IMR-90 (cell line): ENCODE measurements around the gene CHD2. TPM values are rescaled to one million over a fixed set of nuclear protein-coding genes. Genes with fewer than 3 reads are reported as not detected.

ENCODE experiments used
- ATAC-seq: fragments of 200-7000 bp; cut with Tn5 transposase; 2 replicates; pipeline ENCODE4 v1.9.1; 2020; ENCODE audit warnings: low read depth, mild to moderate bottlenecking, moderate library complexity
- BruUV-seq: library from RNA; stranded (reverse); fragments of 400-500 nt; replicated peaks from 2 replicates; lab custom pipeline; 2021; lab: Mats Ljungman, UMichigan
- CTCF ChIA-PET: fragments of 300-600 bp; formaldehyde crosslinking; extraction: SDS; loops from one replicate; lab custom pipeline; 2021; ENCODE audit warnings: antibody characterized with exemption; lab: Yijun Ruan, JAX
- POLR2A ChIA-PET: fragments of 300-600 bp; sonication (Branson Sonifier 250); formaldehyde crosslinking; loops from one replicate; lab custom pipeline; 2022; ENCODE audit warnings: antibody characterized with exemption; ENCODE audit not compliant: unreplicated experiment; lab: Charles Lee
- DNase-seq: peaks from one replicate; pipeline ENCODE4 v3.0.0; 2013
- H2AFZ ChIP-seq: replicated peaks from 2 replicates; pipeline ENCODE3; 2013; ENCODE audit warnings: low read length, mild to moderate bottlenecking; ENCODE audit not compliant: poor library complexity
- H2AK5ac ChIP-seq: 2 replicates; pipeline ENCODE4 v1.6.1; 2013; ENCODE audit warnings: low read depth, low read length, inconsistent platforms
- H2AK9ac ChIP-seq: replicated peaks from 2 replicates; pipeline ENCODE3; 2013; ENCODE audit warnings: mild to moderate bottlenecking, low read depth, low read length, moderate library complexity; ENCODE audit not compliant: poor library complexity
- H2BK120ac ChIP-seq: 2 replicates; pipeline ENCODE4 v1.6.1; 2013; ENCODE audit warnings: low read depth, low read length, inconsistent platforms
- H2BK15ac ChIP-seq: 3 replicates; pipeline ENCODE4 v1.6.1; 2013; ENCODE audit warnings: low read depth, low read length, inconsistent platforms
- H2BK20ac ChIP-seq: 2 replicates; pipeline ENCODE4 v1.6.1; 2013; ENCODE audit warnings: low read depth, mild to moderate bottlenecking, inconsistent platforms, low read length, moderate library complexity
- H2BK5ac ChIP-seq: 2 replicates; pipeline ENCODE4 v1.6.1; 2013; ENCODE audit warnings: mild to moderate bottlenecking, low read depth, low read length, inconsistent platforms; ENCODE audit not compliant: poor library complexity, severe bottlenecking
- H3K14ac ChIP-seq: replicated peaks from 2 replicates; pipeline ENCODE4 v1.6.1; 2013; ENCODE audit warnings: low read depth, low read length, inconsistent platforms
- H3K18ac ChIP-seq: 2 replicates; pipeline ENCODE4 v1.6.1; 2013; ENCODE audit warnings: low read depth, low read length, control low read depth
- H3K23ac ChIP-seq: 2 replicates; pipeline ENCODE4 v1.6.1; 2013; ENCODE audit warnings: low read depth, low read length, inconsistent platforms
- H3K27ac ChIP-seq: 2 replicates; pipeline ENCODE4 v1.5.1; 2013; ENCODE audit warnings: mild to moderate bottlenecking, control low read depth, low read length; ENCODE audit not compliant: insufficient read depth
- H3K27me3 ChIP-seq: 2 replicates; pipeline ENCODE4 v1.6.1; 2013; ENCODE audit warnings: low read length; ENCODE audit not compliant: control insufficient read depth, insufficient read depth
- H3K36me3 ChIP-seq: 2 replicates; pipeline ENCODE4 v1.6.1; 2013; ENCODE audit warnings: low read length, mixed read lengths; ENCODE audit not compliant: control insufficient read depth, insufficient read depth
- H3K4ac ChIP-seq: 2 replicates; pipeline ENCODE4 v1.6.1; 2013; ENCODE audit warnings: low read depth, low read length, inconsistent platforms
- H3K4me1 ChIP-seq: 2 replicates; pipeline ENCODE4 v1.6.1; 2013; ENCODE audit warnings: low read length, mixed read lengths; ENCODE audit not compliant: control insufficient read depth, insufficient read depth
- H3K4me2 ChIP-seq: 2 replicates; pipeline ENCODE4 v1.6.1; 2013; ENCODE audit warnings: low read depth, mild to moderate bottlenecking, control low read depth, low read length, moderate library complexity
- H3K4me3 ChIP-seq: 2 replicates; pipeline ENCODE4 v1.5.1; 2013; ENCODE audit warnings: low read depth, mild to moderate bottlenecking, control low read depth, low read length, moderate library complexity; ENCODE audit not compliant: insufficient read depth
- H3K56ac ChIP-seq: 2 replicates; pipeline ENCODE4 v1.6.1; 2013; ENCODE audit warnings: low read length, inconsistent platforms; ENCODE audit not compliant: insufficient read depth; ENCODE audit errors: extremely low read depth
- H3K79me1 ChIP-seq, 2 experiments: 2 replicates each; pipeline ENCODE4 v1.6.1; 2013; ENCODE audit warnings: low read length in 2 of 2, inconsistent platforms in 1 of 2, low read depth in 1 of 2
- H3K9ac ChIP-seq: 2 replicates; pipeline ENCODE4 v1.6.1; 2013; ENCODE audit warnings: low read depth, low read length, control low read depth
- H3K9me1 ChIP-seq: 2 replicates; pipeline ENCODE4 v1.6.1; 2013; ENCODE audit warnings: low read length, inconsistent platforms; ENCODE audit not compliant: insufficient read depth
- H3K9me3 ChIP-seq: 2 replicates; pipeline ENCODE4 v1.6.1; 2013; ENCODE audit warnings: low read length; ENCODE audit not compliant: control insufficient read depth, insufficient read depth
- H4K20me1 ChIP-seq: 2 replicates; pipeline ENCODE4 v1.6.1; 2013; ENCODE audit warnings: low read length, inconsistent platforms; ENCODE audit not compliant: insufficient read depth
- H4K5ac ChIP-seq: 2 replicates; pipeline ENCODE4 v1.6.1; 2013; ENCODE audit warnings: mild to moderate bottlenecking, low read depth, low read length, control low read depth
- H4K8ac ChIP-seq, 2 experiments: 2 replicates each; pipeline ENCODE4 v1.6.1; 2013; ENCODE audit warnings: low read depth in 2 of 2, low read length in 2 of 2, control low read depth in 1 of 2, inconsistent platforms in 1 of 2
- H4K91ac ChIP-seq: 2 replicates; pipeline ENCODE4 v1.6.1; 2013; ENCODE audit warnings: low read depth, low read length, inconsistent platforms; ENCODE audit not compliant: insufficient read depth
- CEBPB ChIP-seq: IDR thresholded peaks from 2 replicates; pipeline ENCODE4 v1.6.1; 2012; ENCODE audit warnings: low read depth, low read length, improper control_type of control experiment
- CHD1 ChIP-seq: IDR thresholded peaks from 2 replicates; pipeline ENCODE4 v1.6.1; 2012; ENCODE audit warnings: low read depth, low read length, improper control_type of control experiment
- FOS ChIP-seq: fragments of 150-350 bp; IDR thresholded peaks from 2 replicates; pipeline ENCODE4 v1.6.1; 2016; ENCODE audit warnings: low read depth, low read length
- MAFK ChIP-seq: IDR thresholded peaks from 2 replicates; pipeline ENCODE4 v1.6.1; 2012; ENCODE audit warnings: low read depth, low read length, improper control_type of control experiment
- MAZ ChIP-seq: IDR thresholded peaks from 2 replicates; pipeline ENCODE4 v1.6.1; 2012; ENCODE audit warnings: low read depth, mild to moderate bottlenecking, low read length, improper control_type of control experiment, moderate library complexity, borderline replicate concordance
- MXI1 ChIP-seq: IDR thresholded peaks from 2 replicates; pipeline ENCODE4 v1.6.1; 2012; ENCODE audit warnings: low read depth, mild to moderate bottlenecking, low read length, moderate library complexity, borderline replicate concordance
- POLR2A ChIP-seq: IDR thresholded peaks from 2 replicates; pipeline ENCODE4 v1.6.1; 2012; ENCODE audit warnings: mild to moderate bottlenecking, low read depth, low read length
- RCOR1 ChIP-seq: IDR thresholded peaks from 2 replicates; pipeline ENCODE4 v1.6.1; 2012; ENCODE audit warnings: mild to moderate bottlenecking, low read length, improper control_type of control experiment; ENCODE audit not compliant: insufficient replicate concordance
- WGBS, 2 experiments: methylation state at CpG; one replicate each; pipeline versions ENCODE4 v1.1.5 to v1.1.7; 2013; ENCODE audit warnings: missing lambda C conversion rate in 2 of 2; ENCODE audit not compliant: insufficient read length in 1 of 2; ENCODE audit errors: extremely low coverage in 2 of 2; 5-methylcytosine and 5-hydroxymethylcytosine counted together
- dilution Hi-C: fragments of 300-500 bp; cut with HindIII; formaldehyde crosslinking; loops from one replicate; pipeline ENCODE4 v1.14.3; 2018; ENCODE audit warnings: low sequenced_read_pairs; ENCODE audit not compliant: unreplicated experiment
- in situ Hi-C: fragments of 300-500 bp; cut with MboI; formaldehyde crosslinking; loops from 3 replicates; pipeline ENCODE4 v1.14.3; 2019; ENCODE audit warnings: low sequenced_read_pairs, inconsistent platforms, mixed read lengths
- intact Hi-C: fragments of 100-400 bp; cut with micrococcal nuclease; formaldehyde crosslinking; loops from 2 replicates; pipeline ENCODE4 v1.10.0; 2022
- polyA plus RNA-seq, 3 experiments: library from polyadenylated mRNA; depleted of rRNA; stranded (reverse); fragments of >200 nt; gene quantifications; 2 replicates each; pipeline ENCODE4 v1.2.3, GENCODE V29; 2012; ENCODE audit warnings: low replicate concordance in 1 of 3
- total RNA-seq: library from RNA; depleted of rRNA; stranded (reverse); fragments of >200 nt; gene quantifications from 2 replicates; pipeline ENCODE4 v1.2.3, GENCODE V29; 2012
- TF ChIP-seq, protein P1 (sequence below): conservative IDR thresholded peaks from 2 replicates; pipeline ENCODE4 v1.5.1; 2012; ENCODE audit warnings: mild to moderate bottlenecking, low read depth, low read length, improper control_type of control experiment

Gene CHD2
- total and polyA plus RNA-seq, 2 of the 4 experiments (the other 2 are of a cell fraction): 44.9 to 64.7 TPM

DNA sequence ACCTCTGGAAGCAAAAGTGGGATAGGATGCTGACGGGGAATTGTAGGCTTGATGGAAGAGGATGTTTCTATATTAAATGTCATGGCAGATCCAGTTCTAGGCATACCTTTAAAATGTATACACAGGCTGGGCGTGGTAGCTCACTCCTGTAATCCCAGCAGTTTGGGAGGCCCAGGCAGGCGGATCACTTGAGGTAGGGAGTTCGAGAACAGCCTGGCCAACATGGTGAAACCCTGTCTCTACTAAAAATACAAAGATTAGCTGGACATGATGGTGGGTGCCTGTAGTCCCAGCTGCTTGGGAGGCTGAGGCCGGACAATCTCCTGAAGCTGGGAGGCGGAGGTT lies 8.6 kb downstream of the CHD2 start:
- peaks cover 8% of the 10 kb centered on the region for H3K9me1 ChIP-seq
- intact Hi-C loops (no loop called here), in situ Hi-C loops (no loop called here), dilution Hi-C loops (no loop called here)
- H3K4me3 ChIP-seq: no peak overlapping the region
- H4K20me1 ChIP-seq: peaks cover 61% of the 10 kb centered on the region
- H2BK15ac ChIP-seq: peak overlapping the region; percentile 49; the same call in 1 of the 3 replicates
- peak overlapping the region; percentile 72 for H3K56ac ChIP-seq
- ChIA-PET CTCF (interaction anchor here (0.7 to 2.5 kb wide), 5 partner anchors 9 to 120 kb away, joined by 3 to 14 read pairs (median 4); no protein-coding TSS in a partner anchor), POLR2A (interaction anchor here (1.0 to 1.5 kb wide), 2 partner anchors 9 to 89 kb away, joined by 3 to 4 read pairs; partner anchors contain the start of gene CHD2)
- peak overlapping the region; percentile 83 for H3K18ac ChIP-seq
- no peak overlapping the region for H2AFZ ChIP-seq
- ATAC-seq (no peak), DNase-seq (no peak)
- peak overlapping the region; percentile 85 for H3K14ac ChIP-seq
- BruUV-seq: no TSS peak
- peak overlapping the region; percentile 75 for H2BK120ac ChIP-seq
- H4K91ac ChIP-seq: peak overlapping the region; percentile 74
- peak overlapping the region; percentile 89 for H2BK5ac ChIP-seq
- no peak overlapping the region for H2AK9ac ChIP-seq
- H3K4ac ChIP-seq: peak overlapping the region; percentile 46
- H3K4me1 ChIP-seq: peaks cover 28% of the 10 kb centered on the region
- peak overlapping the region; percentile 70 for H4K5ac ChIP-seq
- H2BK20ac ChIP-seq: peak overlapping the region; percentile 35; the same call in 1 of the 2 replicates
- H3K9ac ChIP-seq: peak overlapping the region; percentile 44
- no peak for TF ChIP-seq CEBPB
- TF ChIP-seq MXI1: no peak
- no peak for TF ChIP-seq MAZ
- no peak for TF ChIP-seq POLR2A
- TF ChIP-seq RCOR1: no peak
- TF ChIP-seq MAFK: no peak
- TF ChIP-seq, protein P1, sequence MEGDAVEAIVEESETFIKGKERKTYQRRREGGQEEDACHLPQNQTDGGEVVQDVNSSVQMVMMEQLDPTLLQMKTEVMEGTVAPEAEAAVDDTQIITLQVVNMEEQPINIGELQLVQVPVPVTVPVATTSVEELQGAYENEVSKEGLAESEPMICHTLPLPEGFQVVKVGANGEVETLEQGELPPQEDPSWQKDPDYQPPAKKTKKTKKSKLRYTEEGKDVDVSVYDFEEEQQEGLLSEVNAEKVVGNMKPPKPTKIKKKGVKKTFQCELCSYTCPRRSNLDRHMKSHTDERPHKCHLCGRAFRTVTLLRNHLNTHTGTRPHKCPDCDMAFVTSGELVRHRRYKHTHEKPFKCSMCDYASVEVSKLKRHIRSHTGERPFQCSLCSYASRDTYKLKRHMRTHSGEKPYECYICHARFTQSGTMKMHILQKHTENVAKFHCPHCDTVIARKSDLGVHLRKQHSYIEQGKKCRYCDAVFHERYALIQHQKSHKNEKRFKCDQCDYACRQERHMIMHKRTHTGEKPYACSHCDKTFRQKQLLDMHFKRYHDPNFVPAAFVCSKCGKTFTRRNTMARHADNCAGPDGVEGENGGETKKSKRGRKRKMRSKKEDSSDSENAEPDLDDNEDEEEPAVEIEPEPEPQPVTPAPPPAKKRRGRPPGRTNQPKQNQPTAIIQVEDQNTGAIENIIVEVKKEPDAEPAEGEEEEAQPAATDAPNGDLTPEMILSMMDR: no peak
- TF ChIP-seq FOS: no peak
- TF ChIP-seq CHD1: no peak
- peaks cover 0 to 26% of the 10 kb centered on the region in 2 experiments; a peak in 2 of 4 replicates for H3K79me1 ChIP-seq
- H3K4me2 ChIP-seq: peak overlapping the region; percentile 86
- peaks cover 20% of the 10 kb centered on the region for H3K36me3 ChIP-seq
- peak overlapping the region; percentile 88 for H3K23ac ChIP-seq
- H4K8ac ChIP-seq: peak overlapping the region; percentile 33 to 66; a peak in 3 of 4 replicates
- 100% methylated on average over 1 of the region's 6 CpGs; no CpG with 5 or more reads in 1 of the 2 experiments for WGBS, 2 experiments
- H3K27ac ChIP-seq: peak overlapping the region; percentile 70
- no peaks in the 10 kb centered on the region for H3K9me3 ChIP-seq
- no peaks in the 10 kb centered on the region for H3K27me3 ChIP-seq
- peak overlapping the region; percentile 75 for H2AK5ac ChIP-seq
